Heart left ventricle (tissue), 13 donors: Measurements from ENCODE around the gene FAAP20.

ENCODE experiments used
- CTCF ChIP-seq, 12 donors: fragments of 200-600 bp; sonication (generic) in 4 of 12; IDR thresholded peaks; one replicate each; pipeline versions ENCODE4 v1.5.0 to v1.8.0; 2018 to 2022; ENCODE audit warnings: antibody characterized with exemption in 12 of 12, mild to moderate bottlenecking in 5 of 12
- POLR2A ChIP-seq, 2 donors: fragments of 450-650 bp; IDR thresholded peaks; one replicate each; pipeline ENCODE4 v1.6.1; 2017; ENCODE audit warnings: antibody characterized with exemption in 2 of 2, mild to moderate bottlenecking in 2 of 2, moderate library complexity in 2 of 2
- donor health status: ischemic (EF 13 %, LVEDD 7.1; RV severe dilation, severe dysfunction).
- donor health status: DM: no; HTN: yes; CAD: no.
- donor health status: DM: no; HTN: no; CAD: no.
- donor health status: ischemic (EF 25% LVEDD 6.9; RV normal size, moderate dysfunction).
- donor health status: ischemic (EF 25% LVEDD 5.7; RV mildly dilated, moderate dysfunction).
- donor health status: ischemic (EF 35%, LVEDD 5.7; RV mildly dilated, moderate dysfunction).
- donor health status: nonischemic (EF 11% LVEDD 7.7; RV severe dilation, severe dysfunction).
- donor health status: DM: yes; HTN: yes; CAD: no.
- donor health status: PGD.
- donor health status: ischemic (EF 29% LVEDD 5.4; RV normal size, mild dysfunction).
- donor health status: nonischemic (EF 23%, LVEDD 6.1; RV moderate dilation, normal function).

GRCh38 chr1:2237773-2238172 is 43.2 kb upstream of the FAAP20 start:
- TF ChIP-seq CTCF (IDR thresholded peaks at IDR 0.05) (peak in 4 of 12 donors; percentile 11 to 28 (median 16)), POLR2A (IDR thresholded peaks at IDR 0.05) (no peak)
